SU-DHL-6 (cell line): ENCODE results near the gene SH2D3A.

Source experiments
- EZH2phosphoT487 ChIP-seq: fragments of 200-600 bp; sonication (generic), shearing (Covaris generic); conservative IDR thresholded peaks from 2 replicates; pipeline ENCODE4 v1.6.1; 2018; ENCODE audit warnings: mild to moderate bottlenecking, antibody characterized with exemption, low read length, moderate library complexity, mixed read lengths
- TF ChIP-seq, protein P1 (sequence below): fragments of 200-600 bp; sonication (generic); IDR thresholded peaks from one replicate; pipeline ENCODE4 v1.5.1; 2017; ENCODE audit warnings: antibody characterized with exemption, mild to moderate bottlenecking, low read length, moderate library complexity; ENCODE audit not compliant: insufficient read depth, poor library complexity, severe bottlenecking

DNA sequence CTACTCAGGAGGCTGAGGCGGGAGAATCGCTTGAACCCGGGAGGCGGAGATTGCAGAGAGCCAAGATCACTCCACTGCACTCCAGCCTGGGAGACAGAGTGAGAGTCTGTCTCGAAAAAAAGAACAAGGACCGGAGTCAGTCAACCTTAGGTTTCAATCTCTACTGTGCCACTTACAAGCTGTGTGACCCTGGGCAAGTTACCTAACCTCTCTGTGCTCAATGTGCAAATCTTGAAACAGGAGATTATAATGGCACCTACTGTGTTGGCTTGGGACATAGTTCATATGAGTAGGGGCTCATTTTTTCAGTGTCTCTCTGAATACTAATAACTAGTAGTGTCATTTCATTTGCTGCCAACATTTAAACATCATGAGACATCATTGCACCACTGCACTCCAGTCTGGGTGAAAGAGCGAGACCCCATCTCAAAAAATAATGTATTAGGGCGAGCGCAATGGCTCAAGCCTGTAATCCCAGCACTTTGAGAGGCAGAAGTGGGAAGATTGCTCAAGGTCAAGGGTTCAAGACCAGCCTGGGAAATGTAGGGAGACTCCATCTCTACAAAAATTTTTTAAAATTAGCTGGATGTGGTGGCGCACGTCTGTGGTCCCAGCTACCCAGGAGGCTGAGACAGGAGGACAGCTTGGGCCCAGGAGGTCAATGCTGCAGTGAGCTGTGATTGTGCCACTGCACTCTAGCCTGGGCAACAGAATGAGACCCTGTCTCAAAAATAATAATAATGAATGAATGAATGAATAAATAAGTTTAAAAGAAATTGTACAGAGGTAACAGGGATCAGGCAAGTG is 52.3 kb downstream of the SH2D3A start:
- TF ChIP-seq, protein P1, sequence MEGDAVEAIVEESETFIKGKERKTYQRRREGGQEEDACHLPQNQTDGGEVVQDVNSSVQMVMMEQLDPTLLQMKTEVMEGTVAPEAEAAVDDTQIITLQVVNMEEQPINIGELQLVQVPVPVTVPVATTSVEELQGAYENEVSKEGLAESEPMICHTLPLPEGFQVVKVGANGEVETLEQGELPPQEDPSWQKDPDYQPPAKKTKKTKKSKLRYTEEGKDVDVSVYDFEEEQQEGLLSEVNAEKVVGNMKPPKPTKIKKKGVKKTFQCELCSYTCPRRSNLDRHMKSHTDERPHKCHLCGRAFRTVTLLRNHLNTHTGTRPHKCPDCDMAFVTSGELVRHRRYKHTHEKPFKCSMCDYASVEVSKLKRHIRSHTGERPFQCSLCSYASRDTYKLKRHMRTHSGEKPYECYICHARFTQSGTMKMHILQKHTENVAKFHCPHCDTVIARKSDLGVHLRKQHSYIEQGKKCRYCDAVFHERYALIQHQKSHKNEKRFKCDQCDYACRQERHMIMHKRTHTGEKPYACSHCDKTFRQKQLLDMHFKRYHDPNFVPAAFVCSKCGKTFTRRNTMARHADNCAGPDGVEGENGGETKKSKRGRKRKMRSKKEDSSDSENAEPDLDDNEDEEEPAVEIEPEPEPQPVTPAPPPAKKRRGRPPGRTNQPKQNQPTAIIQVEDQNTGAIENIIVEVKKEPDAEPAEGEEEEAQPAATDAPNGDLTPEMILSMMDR, result no peak
- TF ChIP-seq EZH2phosphoT487, result no peak
